Measurements from ENCODE around the gene PRDM11.

The PRDM11 gene

GRCh38 chr11:45158210-45158731 is 11.8 kb downstream of the PRDM11 start:
- DNase-seq: no peak

DNA sequence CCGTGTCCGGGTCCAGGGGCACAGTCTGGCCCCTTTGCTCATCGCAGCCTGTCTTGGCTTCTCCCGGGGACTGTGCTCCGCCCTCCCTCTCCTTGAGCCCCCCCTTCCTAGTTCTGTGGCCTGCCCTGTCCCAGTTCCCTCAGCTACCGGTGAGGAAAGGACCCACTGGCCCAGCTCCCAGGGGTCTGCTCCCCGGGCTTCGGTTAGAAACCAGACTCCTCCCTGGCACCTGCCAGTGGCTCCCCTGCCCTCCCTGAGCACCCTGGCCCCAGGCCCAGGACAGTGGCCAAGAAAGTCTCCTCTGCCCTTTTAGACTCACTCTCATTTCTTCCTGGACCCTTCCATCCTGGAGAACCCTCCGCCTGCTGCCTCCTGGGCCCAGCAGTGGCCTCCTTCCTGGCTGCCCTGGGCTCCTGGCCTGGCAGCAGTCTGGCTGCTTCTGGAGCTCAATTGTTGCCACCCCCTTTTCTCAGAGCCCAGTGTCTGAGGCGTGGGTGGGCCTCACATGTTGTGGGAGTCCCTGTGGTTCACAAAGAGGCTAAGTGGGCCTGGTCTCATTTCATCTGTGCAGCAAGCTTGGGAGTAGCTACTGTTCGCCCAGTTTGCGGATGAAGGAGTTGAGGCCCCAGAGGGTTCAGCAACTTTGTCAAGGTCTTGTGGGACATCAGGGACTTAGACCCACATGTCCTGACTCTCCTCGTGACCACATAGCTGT is 12.6 kb downstream of the PRDM11 start:
- DNase-seq: no peak

DNA sequence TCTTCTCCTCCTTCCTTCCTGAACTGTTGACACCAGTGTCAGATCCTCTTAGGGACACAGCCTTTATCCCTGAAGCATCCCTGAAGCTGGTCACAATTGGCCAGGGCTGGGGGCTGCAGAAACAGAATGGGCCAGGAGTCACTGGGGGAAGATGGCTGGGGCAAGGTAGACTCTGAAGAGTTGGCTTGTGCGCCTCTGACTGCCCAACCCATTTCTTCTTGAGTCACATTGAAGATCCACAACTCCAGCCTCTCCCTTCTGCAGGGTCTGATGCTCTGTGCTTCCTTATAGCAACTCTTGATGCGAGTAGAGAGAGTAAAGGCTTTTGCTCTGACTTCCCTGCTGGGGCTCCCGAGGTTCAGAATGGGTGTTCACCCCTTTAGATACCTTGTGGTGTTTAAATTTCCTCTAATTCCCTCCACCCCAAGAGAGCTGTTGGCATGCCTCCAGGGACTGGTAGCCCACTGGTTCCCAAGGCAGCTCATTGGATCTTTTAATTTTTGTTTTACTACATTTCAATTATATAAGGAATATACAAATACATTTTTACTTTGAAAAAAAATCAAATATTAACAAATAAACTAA is 13.4 kb downstream of the PRDM11 start:
- no peak for DNase-seq

GRCh38 chr11:45161252-45162063 is 15.0 kb downstream of the PRDM11 start:
- no peak for DNase-seq

- no peak for DNase-seq
Observed at GRCh38 chr11:45162064-45162375, 15.6 kb downstream of the PRDM11 start.

DNA sequence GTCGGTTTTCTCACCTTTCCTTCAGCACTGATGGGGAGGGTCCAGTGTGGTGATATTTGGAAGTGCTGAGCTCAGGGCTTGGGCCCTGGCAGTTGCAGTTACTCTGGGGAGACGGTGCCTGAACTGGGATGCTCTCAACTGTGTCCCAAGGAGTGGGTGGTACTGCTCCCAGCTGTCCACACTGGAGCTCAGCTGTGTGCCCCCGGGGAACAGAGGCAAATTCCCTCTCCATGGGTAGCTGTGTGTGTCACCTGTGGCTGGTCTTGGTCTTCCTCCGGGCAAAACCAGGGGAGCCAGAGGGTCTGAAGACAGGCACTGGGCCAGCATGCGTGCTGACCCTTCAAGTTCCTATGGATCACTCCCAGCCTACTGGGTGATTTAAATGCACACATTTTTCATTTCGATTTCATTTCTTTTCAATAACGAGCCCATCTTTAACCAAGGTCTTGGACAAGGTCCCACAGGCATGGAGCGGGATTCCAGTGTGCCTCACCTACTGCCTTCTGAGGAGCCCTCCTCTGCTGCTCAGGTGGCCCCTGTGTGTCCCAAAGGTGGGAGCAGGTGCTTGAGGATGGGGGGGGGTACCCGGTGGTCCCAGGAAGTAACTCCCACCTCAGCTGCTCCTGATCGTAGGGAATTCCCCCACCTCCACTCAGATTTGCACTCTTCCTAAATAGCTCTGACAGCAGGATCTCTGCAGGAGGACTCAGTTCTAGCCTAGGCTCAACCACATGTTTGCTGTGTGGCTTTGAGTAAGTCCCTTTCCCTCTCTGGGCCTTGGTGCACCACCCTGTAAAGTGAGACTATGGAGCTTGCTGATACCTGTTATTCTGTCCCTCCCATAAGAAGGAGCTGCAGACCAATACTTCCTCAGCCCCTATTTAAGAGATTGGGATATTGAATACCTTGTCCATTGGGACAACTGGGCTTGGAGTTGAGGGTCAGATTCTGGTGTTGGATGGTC is 16.8 kb downstream of the PRDM11 start:
- no peak for DNase-seq

DNA sequence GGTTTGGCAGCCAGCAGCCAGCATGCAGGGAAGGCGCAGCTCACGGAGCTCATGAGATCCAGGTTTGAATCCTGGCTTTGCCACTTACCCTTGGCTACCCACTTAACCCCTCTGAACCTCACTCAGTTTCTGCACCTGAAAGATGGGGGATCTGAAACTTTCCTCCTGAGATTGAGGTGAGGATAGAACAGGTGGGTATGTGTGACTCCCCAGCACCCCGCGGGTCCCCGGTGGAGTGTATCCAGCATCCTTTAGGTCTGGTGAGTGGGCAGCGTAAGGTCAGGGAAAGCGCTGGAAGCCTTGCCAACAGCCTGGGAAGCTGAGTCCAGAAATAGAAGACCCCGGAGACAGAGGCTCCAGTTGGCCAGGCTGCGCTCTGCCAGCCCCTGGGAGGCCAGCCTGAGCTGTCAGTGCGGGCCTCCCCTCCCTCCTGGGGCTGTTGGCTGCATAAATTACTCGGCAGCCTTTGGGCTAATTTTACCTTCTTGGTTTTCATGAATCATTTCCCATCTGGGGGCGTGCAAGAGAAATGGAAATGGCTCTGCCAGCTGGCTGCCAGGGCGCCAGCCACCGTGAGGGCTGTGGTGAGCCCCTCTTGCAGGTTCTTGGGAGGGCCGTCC is 17.6 kb downstream of the PRDM11 start:
- DNase-seq: no peak

GRCh38 chr11:45165386-45165785 is 18.9 kb downstream of the PRDM11 start:
- DNase-seq: no peak

- DNase-seq: no peak
Observed at GRCh38 chr11:45165806-45166603, 19.6 kb downstream of the PRDM11 start.

GRCh38 chr11:45166604-45166897 is 20.1 kb downstream of the PRDM11 start:
- DNase-seq: no peak

- no peak for DNase-seq
Observed at GRCh38 chr11:45167283-45167682, 20.8 kb downstream of the PRDM11 start.

DNA sequence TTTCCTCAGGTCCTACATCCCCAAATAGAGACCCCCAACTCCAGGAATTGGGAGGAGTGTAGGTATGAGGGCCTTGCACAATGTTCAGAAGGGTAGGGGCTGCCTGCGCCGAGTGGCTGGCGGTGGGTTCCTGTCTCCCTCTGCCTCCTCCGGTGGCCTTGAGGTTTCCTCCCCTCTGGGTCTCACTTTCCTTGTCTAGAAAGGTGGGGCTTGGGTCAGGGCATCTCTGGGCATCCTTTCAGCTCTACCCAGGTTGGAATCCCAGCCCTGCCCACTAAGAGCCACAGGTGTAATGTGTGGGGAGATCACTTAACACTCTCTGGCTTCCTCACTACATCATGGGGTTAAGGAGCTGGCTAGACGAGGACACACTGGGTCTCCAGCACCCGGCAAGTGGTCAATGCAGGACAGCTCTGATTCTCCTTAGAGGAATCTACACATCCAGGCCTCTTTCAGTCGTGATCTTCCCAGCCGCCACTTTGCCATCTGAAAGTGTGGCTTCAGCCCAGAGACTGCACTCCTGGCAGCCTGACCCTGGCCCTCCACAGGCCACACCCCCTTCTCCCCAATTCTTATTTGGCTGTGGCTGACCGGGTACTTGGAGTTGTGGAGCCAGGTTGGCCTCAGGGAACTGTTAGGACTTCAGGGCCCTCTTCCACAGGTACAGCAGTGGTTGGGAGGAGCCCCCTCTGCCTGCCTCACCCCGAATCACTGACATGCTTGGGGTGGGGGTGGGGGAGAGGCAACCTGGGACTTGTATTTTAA is 22.1 kb downstream of the PRDM11 start:
- no peak for DNase-seq

DNA sequence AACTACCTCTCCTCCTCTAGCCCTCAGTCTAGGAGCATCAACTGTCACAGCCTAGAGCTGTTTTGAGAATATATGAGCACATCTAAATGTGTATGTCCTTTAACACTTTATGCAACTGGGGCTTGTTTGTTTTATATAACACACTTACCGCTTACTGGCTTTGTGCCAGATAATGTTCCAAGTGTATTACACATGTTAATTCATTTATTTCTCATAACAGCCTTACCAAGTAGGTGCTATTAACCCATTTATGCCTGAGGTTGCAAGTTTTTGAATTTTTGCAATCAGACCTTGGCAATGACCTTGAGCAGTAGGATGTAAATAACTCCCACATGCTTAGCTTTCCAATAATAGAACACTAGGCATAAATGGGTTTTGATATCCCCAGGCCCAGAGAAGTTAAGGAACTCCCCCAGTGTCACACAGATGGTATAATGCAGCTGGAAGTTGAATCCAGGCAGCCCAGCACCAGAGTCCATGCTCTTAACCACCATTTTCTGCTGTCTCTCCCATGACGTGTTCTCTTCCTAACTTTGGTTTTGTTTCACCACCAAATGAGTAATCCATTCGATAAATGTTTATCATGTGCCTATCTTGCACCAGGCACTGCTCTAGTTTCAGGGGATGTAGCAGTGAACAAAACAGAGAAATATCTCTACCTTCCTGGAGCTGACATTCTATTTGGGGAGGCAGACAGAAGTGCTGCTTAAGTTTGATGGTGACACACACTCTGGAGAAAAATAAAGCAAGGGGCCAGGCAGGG is 23.1 kb downstream of the PRDM11 start:
- DNase-seq: no peak

DNA sequence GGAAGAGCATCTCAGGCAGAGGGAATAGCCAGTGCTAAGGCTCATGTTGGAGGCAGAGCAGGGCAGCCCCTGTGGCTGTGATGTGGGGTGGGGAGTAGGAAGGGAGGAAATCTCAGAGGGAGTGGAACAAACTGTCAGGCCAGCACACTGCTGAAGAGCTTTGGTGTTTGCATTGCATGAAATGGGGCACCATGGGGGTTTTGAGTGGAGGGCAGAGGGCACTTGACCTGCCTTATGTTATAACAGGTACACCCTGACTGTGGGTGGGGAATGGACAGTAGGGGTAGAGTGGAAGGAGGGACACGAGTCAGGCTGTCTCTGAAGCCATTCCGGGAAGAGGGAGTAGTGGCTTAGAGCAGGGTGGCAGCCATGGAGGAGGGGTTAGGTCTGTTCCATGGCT is 24.0 kb downstream of the PRDM11 start:
- DNase-seq: no peak

DNA sequence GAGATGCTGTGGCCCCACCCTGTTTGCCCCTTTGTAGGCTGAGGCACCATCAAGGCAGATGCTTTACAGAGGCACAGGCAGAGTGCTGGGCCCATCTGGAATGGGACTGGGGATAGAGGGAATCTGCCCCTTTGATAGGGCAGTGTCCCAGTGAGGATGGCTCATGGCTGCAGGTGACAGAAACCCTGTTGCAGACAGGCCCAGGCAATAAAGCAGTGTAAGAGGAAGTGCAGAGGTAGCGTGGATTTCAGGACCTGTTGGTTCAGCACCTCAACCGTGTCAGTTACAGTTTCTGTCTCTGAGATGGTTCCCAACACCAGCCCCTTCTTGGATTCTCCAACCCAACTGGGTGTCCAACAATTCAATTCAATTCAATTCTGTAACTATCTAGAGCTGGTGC is 25.1 kb downstream of the PRDM11 start:
- no peak for DNase-seq

DNA sequence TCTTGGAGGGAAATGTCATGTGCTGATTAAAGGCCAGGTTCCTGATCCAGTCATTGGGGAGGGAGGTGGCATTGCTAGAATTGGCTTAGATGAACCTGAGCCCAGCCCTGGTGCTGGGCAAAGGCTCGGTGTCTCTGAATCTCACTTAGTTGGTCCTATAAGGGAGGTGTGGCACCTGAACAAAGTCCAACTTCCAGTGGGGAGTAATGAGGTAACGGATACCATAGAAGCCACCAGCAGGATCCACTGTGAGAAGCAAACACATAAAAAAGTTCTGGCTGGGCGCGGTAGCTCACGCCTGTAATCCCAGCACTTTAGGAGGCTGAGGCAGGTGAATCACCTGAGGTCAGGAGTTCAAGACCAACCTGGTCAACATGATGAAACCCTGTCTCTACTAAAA is 26.6 kb downstream of the PRDM11 start:
- no peak for DNase-seq

- no peak for DNase-seq
Observed at GRCh38 chr11:45174168-45174835, 27.9 kb downstream of the PRDM11 start.

DNA sequence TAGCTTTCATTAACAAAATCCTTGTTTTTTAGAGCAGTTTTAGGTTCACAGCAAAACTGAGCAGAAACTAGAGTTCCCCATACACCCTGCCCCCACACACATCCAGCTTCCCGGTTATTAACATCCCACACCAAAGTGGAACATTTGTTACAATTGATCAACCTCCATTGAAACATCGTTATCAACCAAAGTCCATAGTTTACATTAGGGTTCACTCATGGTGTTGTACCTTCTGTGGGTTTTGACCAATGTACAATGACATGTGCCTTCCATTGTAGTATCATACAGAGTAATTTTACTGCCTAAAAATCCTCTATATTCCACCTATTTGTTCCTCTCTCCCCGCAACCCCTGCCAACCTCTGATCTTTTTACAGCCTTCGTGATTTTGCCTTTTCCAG is 28.5 kb downstream of the PRDM11 start:
- DNase-seq: no peak

DNA sequence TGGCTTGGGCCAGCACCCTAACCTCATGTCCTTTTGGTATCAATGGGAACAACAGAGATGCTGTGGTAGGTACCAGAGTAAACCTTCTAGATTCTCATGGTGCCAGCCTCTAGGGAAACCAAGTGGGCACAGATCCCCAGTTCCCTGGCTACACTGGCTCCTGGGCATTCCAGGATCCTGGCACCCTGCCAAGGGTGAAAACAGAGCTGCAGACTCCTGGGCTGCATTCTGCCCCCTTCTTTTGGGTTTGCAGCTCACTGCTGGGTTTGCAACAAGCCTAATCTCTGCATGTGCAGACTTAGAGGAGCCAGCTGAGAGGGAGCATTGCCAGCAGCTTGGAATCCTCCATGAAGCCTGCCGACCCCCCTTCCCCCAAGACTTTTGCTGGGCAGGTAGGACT is 30.6 kb downstream of the PRDM11 start:
- DNase-seq: no peak

GRCh38 chr11:45178223-45178622 is 31.8 kb downstream of the PRDM11 start:
- DNase-seq: no peak
